OCI-LY3 (cell line): Measurements from ENCODE around the gene TRIM29.

Source experiments
- EZH2phosphoT487 ChIP-seq: fragments of 200-600 bp; shearing (Covaris generic); IDR thresholded peaks from 2 replicates; pipeline ENCODE4 v1.6.1; 2018; ENCODE audit warnings: antibody characterized with exemption, mixed run types, low read depth
- TF ChIP-seq, protein P1 (sequence below): fragments of 200-600, 300-600 bp; sonication (generic); IDR thresholded peaks from 2 replicates; pipeline ENCODE4 v1.5.1; 2014; ENCODE audit warnings: antibody characterized with exemption, low read length, low read depth

DNA sequence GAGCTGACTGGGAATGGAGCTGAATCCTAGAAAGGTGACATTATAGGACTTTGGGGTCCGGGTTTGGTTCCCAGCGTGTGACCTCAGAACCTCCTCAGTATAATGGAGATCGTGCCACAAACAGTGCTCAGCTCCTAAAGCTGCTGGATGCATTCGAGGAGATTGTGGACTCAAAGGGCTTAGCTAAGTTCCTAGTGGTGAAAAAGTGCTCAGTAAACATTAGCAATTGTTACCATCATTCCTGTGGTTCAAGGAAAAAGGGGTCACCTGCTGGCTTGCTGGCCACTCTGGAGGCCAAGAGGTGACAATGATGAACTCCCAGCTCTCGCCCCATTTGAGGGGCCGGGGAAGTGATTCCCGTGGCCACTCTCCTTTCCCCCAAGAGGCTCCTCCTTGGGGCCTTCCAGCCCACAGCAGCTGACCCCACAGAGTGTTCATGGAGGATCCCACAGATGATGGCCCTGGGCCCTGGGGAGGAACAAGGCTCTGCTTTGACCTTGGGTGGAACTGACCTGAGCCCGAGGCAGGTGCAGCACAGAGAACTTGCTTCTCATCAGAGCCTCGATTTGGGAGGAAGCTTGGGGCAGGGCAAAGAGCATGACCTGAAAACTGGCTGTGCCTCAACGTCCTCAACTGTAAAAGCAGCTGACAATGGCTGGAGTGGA is 40.1 kb downstream of the TRIM29 start:
- TF ChIP-seq, protein P1, sequence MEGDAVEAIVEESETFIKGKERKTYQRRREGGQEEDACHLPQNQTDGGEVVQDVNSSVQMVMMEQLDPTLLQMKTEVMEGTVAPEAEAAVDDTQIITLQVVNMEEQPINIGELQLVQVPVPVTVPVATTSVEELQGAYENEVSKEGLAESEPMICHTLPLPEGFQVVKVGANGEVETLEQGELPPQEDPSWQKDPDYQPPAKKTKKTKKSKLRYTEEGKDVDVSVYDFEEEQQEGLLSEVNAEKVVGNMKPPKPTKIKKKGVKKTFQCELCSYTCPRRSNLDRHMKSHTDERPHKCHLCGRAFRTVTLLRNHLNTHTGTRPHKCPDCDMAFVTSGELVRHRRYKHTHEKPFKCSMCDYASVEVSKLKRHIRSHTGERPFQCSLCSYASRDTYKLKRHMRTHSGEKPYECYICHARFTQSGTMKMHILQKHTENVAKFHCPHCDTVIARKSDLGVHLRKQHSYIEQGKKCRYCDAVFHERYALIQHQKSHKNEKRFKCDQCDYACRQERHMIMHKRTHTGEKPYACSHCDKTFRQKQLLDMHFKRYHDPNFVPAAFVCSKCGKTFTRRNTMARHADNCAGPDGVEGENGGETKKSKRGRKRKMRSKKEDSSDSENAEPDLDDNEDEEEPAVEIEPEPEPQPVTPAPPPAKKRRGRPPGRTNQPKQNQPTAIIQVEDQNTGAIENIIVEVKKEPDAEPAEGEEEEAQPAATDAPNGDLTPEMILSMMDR = no peak
- TF ChIP-seq EZH2phosphoT487 = no peak
